HCT116 (cell line): Measurements from ENCODE around the gene HSDL2. TPM values are rescaled to one million over a fixed set of nuclear protein-coding genes. Genes with fewer than 3 reads are reported as not detected.

Source experiments
- ATAC-seq: fragments of 200-7000 bp; cut with Tn5 transposase; 2 replicates; pipeline ENCODE4 v1.9.1; 2020; ENCODE audit warnings: mild to moderate bottlenecking, moderate library complexity
- BruUV-seq: library from RNA; stranded (reverse); fragments of 400-500 nt; replicated peaks from 2 replicates; lab custom pipeline; 2021; lab: Mats Ljungman, UMichigan
- CTCF ChIA-PET: fragments of 300-600 bp; sonication (Branson Sonifier 250); formaldehyde crosslinking; loops from one replicate; lab custom pipeline; 2021; ENCODE audit warnings: antibody characterized with exemption; lab: Charles Lee
- POLR2A ChIA-PET: fragments of 300-600, 350-600 bp; sonication (Branson Sonifier 250); formaldehyde crosslinking; loops from one replicate; lab custom pipeline; 2021; ENCODE audit warnings: antibody characterized with exemption; lab: Charles Lee
- RAD21 ChIA-PET, 2 experiments: fragments of 300-600 bp; sonication (Branson Sonifier 250); formaldehyde crosslinking; loops; one replicate each; lab custom pipeline; 2023; ENCODE audit warnings: low total read pairs in 2 of 2; ENCODE audit not compliant: uncharacterized antibody in 2 of 2, unreplicated experiment in 2 of 2, low non-redundant PET in 1 of 2; lab: Charles Lee
- DNase-seq: peaks from one replicate; pipeline ENCODE4 v3.0.0-alpha.2; 2010; ENCODE audit warnings: low read depth, low spot score
- H2AFZ ChIP-seq: fragments of 200-600 bp; shearing (Covaris generic), sonication (generic); 2 replicates; pipeline ENCODE4 v1.6.1; 2017; ENCODE audit warnings: low read depth, mixed run types, mixed read lengths, antibody characterized with exemption, low read length; ENCODE audit not compliant: poor library complexity, severe bottlenecking
- H3K27ac ChIP-seq: 2 replicates; pipeline ENCODE4 v1.5.1; 2012; ENCODE audit warnings: low read depth, low read length
- H3K27me3 ChIP-seq: fragments of 200-600 bp; sonication (generic); 2 replicates; pipeline ENCODE4 v1.6.1; 2016; ENCODE audit warnings: mixed run types, low read length, mixed read lengths; ENCODE audit not compliant: insufficient read depth
- H3K36me3 ChIP-seq, 2 experiments: fragments of 200-500 bp in 1 of 2; fragments of 200-600 bp in 1 of 2; sonication (Bioruptor generic) in 1 of 2; sonication (generic) in 1 of 2; 2 replicates each; pipeline versions ENCODE4 v1.5.1 to v1.6.1; 2014 to 2016; ENCODE audit warnings: low read length in 2 of 2, inconsistent platforms in 1 of 2, mixed read lengths in 1 of 2, mixed run types in 1 of 2; ENCODE audit not compliant: insufficient read depth in 2 of 2, control insufficient read depth in 1 of 2
- H3K4me1 ChIP-seq, 2 experiments: fragments of 200-600 bp in 1 of 2; sonication (generic) in 1 of 2; 2 replicates each; pipeline versions ENCODE4 v1.5.1 to v1.6.1; 2012 to 2017; ENCODE audit warnings: low read length in 2 of 2, inconsistent platforms in 1 of 2, mild to moderate bottlenecking in 1 of 2, mixed read lengths in 1 of 2, mixed run types in 1 of 2, moderate library complexity in 1 of 2; ENCODE audit not compliant: insufficient read depth in 2 of 2, control insufficient read depth in 1 of 2
- H3K4me2 ChIP-seq: fragments of 200-600 bp; sonication (generic); 2 replicates; pipeline ENCODE4 v1.6.1; 2017; ENCODE audit warnings: mixed run types, low read length, mixed read lengths
- H3K4me3 ChIP-seq, 2 experiments: fragments of 200-600 bp in 1 of 2; sonication (generic) in 1 of 2; replicated peaks in 1 of 2; 2 replicates each; pipeline ENCODE4 v1.5.1; 2011 to 2016; ENCODE audit warnings: low read length in 2 of 2, control low read depth in 1 of 2, low read depth in 1 of 2, mild to moderate bottlenecking in 1 of 2, mixed read lengths in 1 of 2, mixed run types in 1 of 2
- H3K79me2 ChIP-seq: fragments of 200-600 bp; sonication (generic); 2 replicates; pipeline ENCODE4 v1.6.1; 2017; ENCODE audit warnings: mild to moderate bottlenecking, mixed run types, low read length, moderate library complexity, mixed read lengths; ENCODE audit not compliant: insufficient read depth
- H3K9ac ChIP-seq: fragments of 200-600 bp; sonication (generic); 2 replicates; pipeline ENCODE4 v1.6.1; 2016; ENCODE audit warnings: low read length, mixed read lengths
- H3K9me2 ChIP-seq: fragments of 200-600 bp; sonication (generic), shearing (Covaris generic); 2 replicates; pipeline ENCODE4 v1.6.1; 2017; ENCODE audit warnings: mixed run types, mild to moderate bottlenecking, moderate library complexity; ENCODE audit not compliant: insufficient read depth
- H3K9me3 ChIP-seq, 2 experiments: fragments of 200-500 bp in 1 of 2; fragments of 200-600 bp in 1 of 2; sonication (Bioruptor generic) in 1 of 2; sonication (generic) in 1 of 2; 2 replicates each; pipeline ENCODE4 v1.6.1; 2014 to 2017; ENCODE audit warnings: low read length in 2 of 2, mixed read lengths in 2 of 2, inconsistent platforms in 1 of 2, low read depth in 1 of 2, mild to moderate bottlenecking in 1 of 2, mixed run types in 1 of 2, moderate library complexity in 1 of 2; ENCODE audit not compliant: control insufficient read depth in 1 of 2, insufficient read depth in 1 of 2
- H4K20me1 ChIP-seq: fragments of 200-600 bp; sonication (generic), shearing (Covaris generic); 2 replicates; pipeline ENCODE4 v1.6.1; 2017; ENCODE audit warnings: mixed run types, mild to moderate bottlenecking, moderate library complexity; ENCODE audit not compliant: insufficient read depth
- EGR1 ChIP-seq: IDR thresholded peaks from 2 replicates; pipeline ENCODE4 v1.6.1; 2012; ENCODE audit warnings: low read depth
- FOSL1 ChIP-seq: IDR thresholded peaks from 2 replicates; pipeline ENCODE4 v1.6.1; 2012; ENCODE audit warnings: low read depth
- POLR2AphosphoS5 ChIP-seq: IDR thresholded peaks from 2 replicates; pipeline ENCODE4 v1.6.1; 2011; ENCODE audit warnings: mild to moderate bottlenecking, low read depth, low read length, moderate library complexity
- SIN3A ChIP-seq: IDR thresholded peaks from 2 replicates; pipeline ENCODE4 v1.6.1; 2012; ENCODE audit warnings: low read depth
- TCF7L2 ChIP-seq: IDR thresholded peaks from 2 replicates; pipeline ENCODE4 v1.7.0; 2011; ENCODE audit warnings: borderline replicate concordance, inconsistent platforms; ENCODE audit not compliant: insufficient read depth, insufficient read length; ENCODE audit errors: extremely low read depth
- YY1 ChIP-seq: IDR thresholded peaks from 2 replicates; pipeline ENCODE4 v1.6.1; 2011; ENCODE audit warnings: low read length, low read depth, moderate library complexity, mild to moderate bottlenecking; ENCODE audit not compliant: insufficient replicate concordance; ENCODE audit errors: extremely low read depth
- ZBTB33 ChIP-seq: IDR thresholded peaks from 2 replicates; pipeline ENCODE4 v1.6.1; 2011; ENCODE audit warnings: mild to moderate bottlenecking, low read length, moderate library complexity; ENCODE audit not compliant: insufficient replicate concordance; ENCODE audit errors: extremely low read depth
- ZFX ChIP-seq: fragments of 450-650 bp; IDR thresholded peaks from 2 replicates; pipeline ENCODE4 v1.6.1; 2017
- ZNF274 ChIP-seq: fragments of 200-500 bp; sonication (Bioruptor generic); IDR thresholded peaks from 2 replicates; pipeline ENCODE4 v1.6.1; 2014; ENCODE audit warnings: mild to moderate bottlenecking, low read depth, low read length, inconsistent platforms
- intact Hi-C: fragments of 100-400 bp; cut with micrococcal nuclease; formaldehyde crosslinking; loops from 2 replicates; pipeline ENCODE4 v1.10.0; 2022
- total RNA-seq: library from RNA; stranded (reverse); gene quantifications from one replicate; pipeline ENCODE4 v1.2.1, GENCODE V29; 2021; ENCODE audit not compliant: unreplicated experiment

HSDL2 gene
- total RNA-seq, 1 experiment from 2014 or later: 33.9 TPM

GRCh38 chr9:112408275-112408674 lies 28.4 kb downstream of the HSDL2 start (continued):
- TF ChIP-seq ZBTB33 (no peak), TCF7L2 (no peak), ZFX (no peak), YY1 (no peak), ZNF274 (no peak), POLR2AphosphoS5 (no peak)

- Histone ChIP-seq H3K9me3 (no peaks in the 10 kb centered on the region), H2AFZ (no peak overlapping the region), H3K79me2 (no peaks in the 10 kb centered on the region), H3K4me3 (no peak overlapping the region), H3K9me2 (no peaks in the 10 kb centered on the region), H3K4me2 (no peak overlapping the region), H3K4me1 (no peaks in the 10 kb centered on the region), H3K27me3 (no peaks in the 10 kb centered on the region), H3K36me3 (peaks cover 0 to 2% of the 10 kb centered on the region in 2 experiments; a peak in 2 of 4 replicates), H4K20me1 (no peaks in the 10 kb centered on the region), H3K27ac (no peak overlapping the region), H3K9ac (no peak overlapping the region)
- TF ChIP-seq FOSL1: no peak
- TF ChIP-seq SIN3A: no peak
- TF ChIP-seq EGR1: no peak
- ATAC-seq: no peak
- intact Hi-C loops: no loop called here
- ChIA-PET CTCF (no interaction called here), POLR2A (no interaction called here), RAD21 (no interaction called here)
- no TSS peak for BruUV-seq
- DNase-seq: no peak
These were observed 28.9 kb downstream of the HSDL2 start for GRCh38 chr9:112408819-112409218.
